NCI-H1694 (cell line): ENCODE results near the gene RAP1A.
A peak's percentile ranks its signal among the peaks of the same experiment; 100 is the strongest.

ENCODE experiments used
- DNase-seq: peaks from one replicate; lab custom pipeline; 2025; lab: John Stamatoyannopoulos, UW

The RAP1A gene

DNA sequence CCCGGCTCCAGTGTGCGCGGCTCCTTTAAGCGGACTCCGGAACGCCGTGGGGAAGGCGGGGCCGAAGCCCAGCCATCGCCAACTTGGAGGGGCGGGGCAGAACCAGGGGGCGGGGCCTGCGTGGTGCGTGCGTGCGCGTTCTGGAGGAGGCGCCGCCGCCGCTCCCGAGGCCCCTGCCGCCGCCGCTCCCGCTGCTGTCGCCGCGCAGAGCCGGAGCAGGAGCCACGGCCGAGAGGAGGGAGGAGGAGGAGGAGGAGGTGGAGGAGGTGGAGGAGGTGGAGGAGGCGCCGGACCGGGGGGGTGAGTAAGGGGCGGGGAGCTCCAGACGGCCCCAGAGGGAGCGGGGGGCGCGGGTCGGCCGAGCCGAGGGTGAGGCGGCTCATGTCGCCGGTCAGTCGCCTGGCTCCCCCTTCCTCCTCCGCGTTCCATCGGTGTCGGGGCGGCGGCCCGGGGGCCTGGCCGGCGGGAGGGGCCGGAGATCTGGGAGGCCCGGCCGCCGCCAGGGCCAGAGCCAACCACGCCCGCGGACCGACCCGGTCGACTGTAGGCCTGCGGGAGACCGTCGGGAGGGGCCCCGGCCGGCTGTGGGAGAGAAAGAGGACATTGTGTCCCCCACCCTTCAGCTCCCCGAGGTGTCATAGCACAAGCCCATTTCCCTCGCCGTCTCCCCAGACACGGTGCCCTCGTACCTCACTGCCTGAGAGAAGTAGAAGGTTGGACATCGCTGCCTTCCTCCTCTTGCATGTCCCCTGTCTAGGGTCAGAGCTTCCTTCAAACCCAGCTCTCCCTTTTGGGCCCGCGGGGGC is at the start of gene RAP1A:
TSS of gene RAP1A (plus strand) at position 155 of the 806 bp plus-strand sequence. CDS start 71,572 bp downstream, outside the sequence.
- peak; percentile 48 for DNase-seq

DNA sequence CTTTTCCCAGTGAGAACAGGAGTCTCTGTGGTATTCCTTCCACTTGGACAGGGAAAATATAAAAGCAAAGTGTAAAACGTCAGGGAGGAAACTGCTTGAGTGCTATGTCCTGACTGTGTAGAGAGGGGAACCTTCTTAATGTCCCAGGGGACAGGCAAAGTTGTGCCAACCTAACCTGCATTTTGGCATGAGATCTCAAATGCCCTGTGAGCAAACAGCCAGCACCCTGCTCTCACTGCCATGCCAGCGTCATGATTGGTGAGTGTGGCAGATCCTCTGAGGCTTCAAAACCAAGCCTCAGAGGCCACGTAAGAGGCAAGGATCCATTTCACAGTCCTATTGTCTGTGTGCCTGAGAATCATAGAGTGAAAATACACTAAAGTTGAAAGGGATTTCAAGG is 49.7 kb upstream of the RAP1A start:
- no peak for DNase-seq

DNA sequence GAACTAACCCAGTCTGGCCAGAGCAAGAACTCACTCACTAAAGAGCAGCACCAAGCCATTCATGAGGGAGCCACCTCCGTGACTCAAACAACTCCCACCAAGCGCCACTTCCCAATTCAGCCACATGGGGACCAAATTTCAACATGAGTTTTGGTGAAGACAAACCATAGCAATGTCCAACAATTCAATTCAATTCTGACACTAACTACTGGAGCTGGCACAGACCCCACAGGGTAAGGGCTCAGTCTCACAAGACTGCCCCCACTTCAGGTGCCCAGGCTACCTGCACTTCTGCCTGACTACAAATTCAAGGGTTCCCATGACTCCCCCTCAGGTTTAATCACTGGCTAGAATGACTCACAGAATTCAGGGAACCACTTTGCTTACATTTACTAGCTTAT is 48.8 kb upstream of the RAP1A start:
- no peak for DNase-seq

DNA sequence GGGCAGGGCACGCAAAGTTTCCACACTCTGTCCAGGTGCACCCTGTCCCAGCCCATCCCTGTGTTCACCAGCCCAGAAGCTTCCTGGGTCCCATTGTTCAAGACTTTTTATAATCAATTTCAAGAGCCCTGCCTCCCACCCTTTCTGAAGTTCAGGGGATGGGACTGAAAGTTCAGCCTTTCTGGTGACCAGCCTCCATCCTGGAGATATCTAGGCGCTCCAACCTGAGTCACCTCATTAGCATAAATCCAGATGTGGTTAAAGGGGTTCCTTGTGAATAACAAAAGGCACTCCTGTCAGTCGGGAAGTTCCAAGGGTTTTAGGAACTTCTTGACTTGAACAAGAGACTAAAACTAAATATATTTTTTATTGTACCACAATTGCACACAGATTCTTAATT is 48.4 kb upstream of the RAP1A start:
- DNase-seq = no peak

DNA sequence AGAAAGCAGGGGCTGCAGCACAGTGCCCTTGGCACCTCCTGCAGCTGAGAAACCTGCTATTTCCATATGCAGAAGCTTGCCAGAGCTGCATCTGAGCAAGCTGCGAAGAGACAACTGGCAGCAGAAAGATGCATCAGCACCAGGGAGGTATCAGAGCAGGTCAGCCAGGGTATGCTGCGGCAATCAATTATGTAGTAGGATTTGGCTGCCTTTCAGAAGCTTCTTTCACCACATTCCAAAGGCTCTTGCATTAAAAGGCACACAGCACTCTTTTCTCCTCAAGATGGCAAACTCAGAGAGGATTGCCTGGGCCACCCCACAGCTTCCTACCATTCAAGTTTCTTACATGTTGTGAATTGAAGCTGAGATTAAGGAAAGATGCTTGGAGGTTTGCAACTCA is 47.6 kb upstream of the RAP1A start:
- no peak for DNase-seq

DNA sequence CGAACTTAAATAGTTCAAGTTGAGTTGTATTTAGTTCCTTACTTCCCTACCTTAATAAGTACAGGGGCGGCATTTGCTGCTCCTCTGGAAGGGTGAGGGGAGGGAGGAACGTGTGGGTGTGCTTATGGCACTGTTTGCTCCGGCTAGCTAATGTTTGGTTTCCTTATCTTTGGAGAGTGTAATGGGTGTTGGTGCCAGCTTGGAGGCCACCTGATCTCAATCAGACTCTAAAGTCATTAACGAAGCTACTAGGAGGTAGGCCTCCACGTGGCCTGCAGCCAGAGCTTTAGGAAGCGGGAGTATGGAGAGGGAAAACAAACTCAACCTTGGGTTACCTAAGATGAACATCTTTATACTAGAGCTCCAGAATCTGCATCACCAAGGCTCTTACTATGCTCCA is 43.0 kb upstream of the RAP1A start:
- no peak for DNase-seq

DNA sequence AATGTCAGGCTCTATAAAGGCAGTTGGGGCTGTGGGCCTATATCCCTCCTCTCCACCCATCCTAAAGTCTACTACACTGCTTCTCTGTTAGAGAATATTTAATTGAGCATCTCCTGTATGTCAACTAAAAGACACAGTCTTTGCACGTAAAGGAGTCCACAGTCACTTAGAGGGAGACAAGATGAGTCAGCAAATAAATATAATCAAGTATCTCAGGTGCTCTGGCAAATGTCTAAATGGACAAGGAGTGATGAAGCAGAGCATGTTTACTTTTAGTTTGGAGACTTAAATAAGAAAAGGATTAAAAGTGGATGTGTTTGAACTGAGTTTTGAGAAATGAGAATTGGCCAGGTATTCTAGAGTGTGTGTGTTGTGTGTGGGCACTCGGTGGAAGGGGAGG is 41.8 kb upstream of the RAP1A start:
- DNase-seq = no peak

DNA sequence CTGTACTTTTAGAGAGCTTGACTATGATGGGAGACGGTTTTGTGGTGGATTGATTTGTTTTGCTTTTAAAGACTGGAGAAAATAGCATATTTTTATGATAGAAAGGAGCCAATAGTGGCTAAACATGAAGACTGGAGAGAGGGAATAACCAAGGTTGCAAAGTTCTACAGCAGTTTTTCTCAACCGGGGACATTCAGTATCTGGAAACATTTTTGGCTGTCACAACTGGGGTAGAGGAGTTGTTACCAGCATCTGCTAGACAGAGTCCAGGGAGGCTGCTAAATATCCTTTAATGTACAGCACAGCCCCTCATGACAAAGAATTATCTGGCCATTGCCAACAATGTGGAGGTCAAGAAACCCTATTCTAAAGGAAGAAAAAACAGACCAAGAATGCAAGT is 38.4 kb upstream of the RAP1A start:
- no peak for DNase-seq

DNA sequence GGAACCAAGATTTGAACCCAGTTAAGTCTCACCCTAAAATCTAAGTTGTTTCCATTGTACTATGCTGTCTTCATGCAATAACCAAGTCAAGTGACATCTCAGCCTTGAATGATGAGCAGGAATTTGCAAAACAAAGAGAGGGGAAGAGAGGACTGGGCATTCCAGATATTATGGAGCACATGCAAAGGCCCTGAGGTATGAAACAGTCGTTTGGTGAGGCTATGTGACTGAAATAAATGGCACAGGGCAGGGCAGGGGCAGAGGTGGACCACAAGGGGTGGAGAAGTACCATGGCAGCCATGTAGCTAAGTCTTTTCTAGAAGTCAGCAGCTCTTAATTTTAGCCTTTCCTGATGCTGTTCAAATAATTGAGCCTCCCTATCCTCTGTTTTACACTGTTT is 37.6 kb upstream of the RAP1A start:
- no peak for DNase-seq

DNA sequence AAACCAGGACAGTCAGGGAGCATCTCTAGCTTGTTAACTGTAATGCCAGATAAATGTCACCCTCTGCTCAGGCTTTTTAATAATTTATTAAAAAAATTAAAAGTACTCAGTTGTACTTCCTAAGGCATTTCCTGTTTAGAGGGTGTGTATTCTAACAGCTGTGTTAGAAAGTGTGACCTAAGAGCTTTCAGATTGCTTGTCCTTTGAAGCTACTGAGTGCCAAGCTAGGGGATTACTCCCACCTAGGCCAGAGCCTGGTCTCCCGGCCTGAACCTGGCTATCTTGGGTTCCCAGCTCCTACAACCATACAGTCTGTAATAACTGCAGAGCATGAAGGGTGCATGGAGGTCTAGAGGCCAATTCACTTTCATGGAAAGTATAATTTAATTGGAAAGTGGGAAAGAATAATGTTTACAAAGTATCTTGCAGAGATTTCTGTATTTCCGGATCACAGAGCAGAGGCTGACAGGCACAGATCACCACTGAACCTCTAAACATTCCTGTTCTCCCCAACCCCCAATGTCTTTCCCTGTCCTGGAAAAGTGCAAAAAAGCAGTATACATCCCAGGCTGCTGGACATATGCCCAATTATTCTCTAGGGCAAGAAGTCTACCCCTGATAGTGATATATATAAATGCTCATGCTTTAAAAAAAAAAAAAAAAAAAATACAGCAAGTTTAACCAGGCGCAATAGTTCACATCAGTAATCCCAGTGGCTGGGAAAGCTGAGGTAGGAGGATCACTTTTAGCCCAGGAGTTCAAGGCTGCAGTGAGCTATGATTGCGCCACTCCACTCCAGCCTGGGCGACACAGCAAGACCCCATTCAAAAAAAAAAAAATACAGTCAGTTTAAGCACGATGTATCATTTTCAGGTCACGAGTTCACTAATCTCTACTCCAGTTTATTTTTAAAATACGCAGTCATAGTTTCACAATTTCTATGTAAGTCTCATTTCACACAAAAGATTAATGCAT is 36.7 kb upstream of the RAP1A start:
- no peak for DNase-seq

DNA sequence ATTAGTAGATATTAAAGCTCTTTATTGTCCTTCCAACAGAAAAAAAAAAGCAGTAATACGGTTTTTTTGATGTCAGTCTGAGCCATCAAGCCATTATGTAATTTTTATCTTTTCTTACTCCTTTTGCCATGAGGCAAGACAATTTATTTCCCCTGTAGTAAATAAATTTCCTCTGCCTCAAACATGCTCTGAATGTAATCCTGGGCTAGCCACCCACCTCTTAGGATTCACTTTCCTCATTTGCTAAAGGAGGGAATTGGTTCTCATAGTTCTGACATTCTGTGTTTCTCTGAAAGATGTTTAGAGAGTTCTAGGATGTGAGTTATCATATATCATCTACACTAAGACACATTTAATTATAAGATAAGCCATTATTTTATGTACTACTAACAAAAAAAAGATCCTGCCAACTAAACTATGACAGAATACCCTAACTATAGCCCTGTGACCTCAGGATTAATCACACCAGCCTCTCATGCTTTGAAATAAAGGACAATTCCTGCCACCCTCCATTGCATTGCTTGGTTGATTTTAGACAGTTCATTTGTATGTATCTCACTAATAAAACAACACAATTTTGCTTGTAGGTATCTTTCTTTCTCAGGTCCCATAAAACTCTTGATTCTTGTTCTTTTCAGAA is 34.0 kb upstream of the RAP1A start:
- DNase-seq = no peak

DNA sequence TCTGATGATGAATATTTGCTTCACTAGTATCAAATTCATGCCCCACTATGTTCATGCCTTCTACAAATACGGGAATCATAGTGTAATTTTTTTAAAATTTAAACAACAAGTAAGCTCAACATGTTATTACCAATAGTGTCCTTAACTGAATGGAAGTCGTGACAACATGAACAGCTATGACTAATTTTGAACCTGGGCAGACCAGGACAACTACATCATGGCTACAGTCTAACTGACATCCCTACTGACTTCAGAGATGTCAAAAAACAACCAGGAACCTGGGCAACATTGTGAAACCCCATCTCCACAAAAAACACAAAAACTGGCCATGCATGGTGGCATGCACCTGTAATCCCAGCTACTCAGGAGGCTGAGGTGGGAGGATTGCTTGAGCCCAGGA is 33.5 kb upstream of the RAP1A start:
- DNase-seq = no peak

DNA sequence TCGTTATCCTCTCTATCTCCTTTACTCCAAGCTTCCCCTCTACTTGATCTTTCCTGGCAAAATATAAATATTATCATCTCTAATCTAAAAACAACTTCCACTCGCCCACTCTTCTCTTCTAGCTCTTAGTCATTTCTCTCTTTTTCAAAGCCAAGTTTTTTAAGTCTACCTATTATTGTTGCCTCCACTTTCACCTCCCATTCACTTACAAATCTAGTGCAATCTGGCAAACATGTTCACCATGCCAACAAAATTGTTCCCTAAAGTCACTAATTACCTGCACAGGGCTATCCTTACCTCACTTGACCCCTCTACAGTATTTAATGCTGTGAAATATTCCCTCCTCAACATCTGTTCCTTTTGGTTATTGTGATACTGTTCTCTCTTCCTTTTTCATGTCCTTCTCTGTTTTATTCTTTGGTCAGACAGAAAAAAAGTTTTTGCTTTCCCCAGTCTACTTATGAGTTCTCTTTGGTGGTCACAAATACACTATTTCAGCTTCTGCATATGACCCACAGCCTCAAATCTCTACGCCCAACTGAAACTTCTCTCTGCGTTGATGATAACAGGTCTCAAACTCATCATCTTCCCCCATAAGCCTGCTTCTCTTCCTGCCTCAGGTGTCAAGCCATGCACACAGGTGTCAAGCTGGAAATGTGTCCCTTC is 31.9 kb upstream of the RAP1A start:
- no peak for DNase-seq

DNA sequence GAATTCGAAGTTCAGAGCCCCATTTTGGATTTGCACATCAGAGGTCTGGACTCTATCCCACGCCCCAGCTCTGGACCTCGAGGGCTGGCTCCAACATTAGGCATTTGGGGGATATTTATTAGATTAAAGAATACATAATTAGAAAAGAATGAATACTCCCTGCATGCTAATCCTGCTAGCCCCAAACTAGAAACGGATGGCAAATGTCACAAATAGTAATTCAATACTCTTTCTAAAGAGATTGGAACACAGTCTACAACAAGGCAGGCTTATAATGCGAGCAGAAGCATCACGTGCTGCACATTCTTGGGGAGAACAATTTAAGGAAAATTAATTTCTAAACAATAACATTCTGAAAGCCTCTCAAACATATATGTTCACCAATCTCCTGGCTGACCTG is 27.7 kb upstream of the RAP1A start:
- DNase-seq = no peak

DNA sequence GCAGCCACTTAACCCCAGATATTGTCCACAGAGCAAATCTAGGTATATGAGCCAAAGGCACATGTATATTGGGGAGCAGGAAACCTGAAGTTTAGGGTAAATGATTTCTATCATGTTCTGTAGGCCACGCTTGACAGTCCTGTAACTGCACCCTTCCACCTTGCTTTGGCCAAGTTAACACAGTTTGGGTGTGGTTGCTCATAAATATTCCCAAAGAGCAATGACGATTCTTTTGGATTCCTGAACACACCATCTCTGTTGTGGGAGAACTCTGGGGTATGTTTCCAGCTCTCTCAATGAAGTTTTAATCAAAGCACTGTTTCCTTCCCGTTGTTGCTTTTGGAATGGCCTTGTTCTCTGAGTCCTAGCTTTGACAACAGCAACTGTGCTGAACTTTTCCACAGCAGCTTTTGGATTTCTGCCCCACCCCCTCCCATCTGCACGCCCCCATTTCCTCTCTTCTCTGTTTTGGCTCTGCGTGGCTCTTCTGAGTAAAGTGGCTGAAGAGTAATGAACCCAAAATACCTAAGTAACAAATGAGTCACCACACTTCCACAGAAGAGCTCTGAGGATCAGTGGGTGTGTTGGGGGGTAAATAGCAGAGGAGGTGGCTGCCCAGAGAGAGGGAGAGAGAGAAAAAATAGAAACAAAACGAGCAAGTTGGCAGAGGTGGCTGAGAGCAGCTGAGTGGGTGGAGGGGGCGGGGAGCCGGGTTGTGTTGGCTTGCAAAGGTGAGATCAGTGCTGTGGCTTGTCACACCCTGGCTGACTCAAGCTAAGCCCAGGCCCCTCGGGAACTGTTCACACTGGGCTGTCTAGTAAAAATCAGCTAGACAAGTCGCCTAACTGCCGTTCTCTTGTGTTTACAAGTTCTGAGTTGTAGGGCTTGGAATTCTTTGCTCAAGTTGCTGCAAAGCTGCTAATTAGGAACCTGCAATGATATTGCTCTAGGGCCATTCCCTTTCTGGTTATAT is 26.9 kb upstream of the RAP1A start:
- DNase-seq = peak; percentile 21

DNA sequence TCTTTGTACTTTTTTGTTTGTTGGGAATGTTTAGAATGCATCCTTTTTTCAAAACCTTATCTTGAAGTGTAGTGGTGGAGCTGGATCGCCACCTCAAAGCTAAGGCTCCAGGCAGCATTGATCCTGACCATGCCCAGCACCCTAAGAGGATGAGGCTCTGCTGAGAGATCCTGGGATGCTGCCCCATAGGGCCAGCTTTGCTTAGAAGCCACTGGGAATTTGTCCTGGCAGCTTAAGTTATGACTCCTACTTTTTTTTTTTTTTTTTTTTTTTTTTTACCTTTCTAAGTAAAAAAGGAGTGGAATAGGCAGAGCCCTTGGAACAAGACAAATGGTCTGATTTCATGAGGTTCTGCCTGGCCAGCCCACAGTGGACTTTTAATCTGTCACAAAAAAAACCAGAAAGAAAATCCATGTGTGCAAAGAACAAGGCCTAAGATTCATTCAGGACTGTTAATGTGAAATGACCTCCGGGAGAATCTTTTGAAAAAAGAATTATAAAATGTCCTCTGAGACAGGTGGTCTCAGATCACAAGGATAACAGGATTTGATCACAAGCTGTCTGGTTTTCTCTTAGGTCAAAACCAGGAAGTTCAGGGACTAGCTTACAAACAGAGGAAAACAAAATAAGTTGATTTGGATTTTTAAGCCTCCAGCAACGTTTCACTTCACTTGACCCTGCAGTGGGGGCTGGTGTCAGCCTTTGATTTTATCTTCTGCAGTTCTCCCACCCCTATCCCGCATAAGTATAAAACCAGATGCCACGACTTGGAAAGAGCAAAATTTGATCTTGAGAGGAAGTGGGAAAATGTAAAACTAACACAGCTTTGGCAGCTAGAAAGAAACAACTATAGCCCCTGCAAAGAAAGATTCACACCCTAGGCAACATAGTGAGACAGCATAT is 25.9 kb upstream of the RAP1A start:
- no peak for DNase-seq

DNA sequence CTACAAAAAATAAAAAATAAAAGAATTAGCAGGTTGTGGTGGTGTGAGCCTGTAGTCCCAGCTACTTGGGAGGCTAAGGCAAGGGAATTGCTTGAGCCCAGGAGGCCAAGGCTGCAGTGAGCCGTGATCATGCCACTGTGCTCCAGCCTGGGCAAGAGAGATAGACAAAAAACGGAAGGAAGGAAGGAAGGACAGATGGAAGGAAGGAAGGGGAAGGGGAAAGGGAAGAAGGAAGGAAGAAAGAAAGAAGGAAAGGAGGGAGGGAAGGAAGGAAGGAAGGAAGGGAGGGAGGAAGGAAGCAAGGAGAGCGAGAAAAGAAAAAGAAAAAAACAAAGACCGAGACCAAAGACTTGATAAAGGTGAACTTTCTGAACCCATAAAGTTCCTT is 25.3 kb upstream of the RAP1A start:
- DNase-seq = no peak

DNA sequence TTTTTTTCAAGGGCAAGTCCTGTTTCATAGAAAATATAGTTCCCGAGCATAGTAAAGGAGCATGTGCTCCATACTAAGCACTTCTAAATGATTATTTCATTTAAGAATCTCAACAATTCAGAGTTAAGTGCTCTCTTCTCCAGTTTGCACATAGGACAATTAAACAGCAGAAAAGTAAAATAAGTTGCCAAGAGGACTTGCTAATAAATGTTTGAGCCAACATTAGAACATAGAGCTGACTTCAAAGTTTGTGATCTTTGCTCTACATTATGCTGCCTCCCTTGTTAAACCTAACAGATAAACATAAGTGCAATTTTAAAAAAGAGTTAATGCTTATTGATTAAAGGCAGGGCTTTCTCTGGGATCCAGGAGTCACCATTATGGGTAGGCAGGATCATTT is 23.8 kb upstream of the RAP1A start:
- DNase-seq = no peak

DNA sequence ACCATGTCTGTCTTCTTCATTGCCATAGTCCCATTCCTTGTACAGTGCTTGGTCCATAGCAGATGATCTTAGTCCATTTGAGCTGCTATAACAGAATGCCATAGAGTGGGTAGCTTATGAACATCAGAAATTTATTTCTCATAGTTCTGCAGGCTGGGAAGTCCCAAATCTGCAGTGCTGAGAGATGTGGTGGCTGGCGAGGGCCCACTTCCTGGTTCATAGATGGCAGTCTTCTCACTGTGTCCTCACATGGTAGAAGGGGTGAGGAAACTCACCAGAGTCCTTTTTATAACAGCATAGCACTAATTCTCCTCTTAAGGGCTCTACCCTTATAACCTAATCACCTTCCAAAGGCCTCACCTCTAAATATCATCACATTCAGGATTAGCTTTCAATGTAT is 23.1 kb upstream of the RAP1A start:
- no peak for DNase-seq

DNA sequence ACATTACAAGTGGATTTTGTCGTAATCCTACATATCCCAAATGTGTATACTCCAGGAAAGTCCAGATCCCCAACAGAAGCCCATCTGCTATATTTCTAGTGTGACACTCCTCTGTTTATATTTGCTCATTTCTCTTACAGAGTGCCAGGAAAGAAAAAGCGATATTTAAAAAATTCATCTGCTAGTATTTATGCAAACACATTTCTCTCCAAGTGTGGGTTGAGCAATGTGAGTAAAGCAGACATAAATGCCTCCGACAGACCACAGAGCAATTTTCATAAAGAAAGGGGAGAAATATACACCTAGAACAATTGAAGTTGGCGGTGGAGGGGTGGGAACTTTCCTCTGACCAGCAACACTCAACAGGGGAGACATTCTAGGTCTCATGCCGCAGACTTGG is 22.2 kb upstream of the RAP1A start:
- DNase-seq = no peak
